H1 (cell line): ENCODE data around the gene SEC24C.

Experiments
- GABPA ChIP-seq: IDR thresholded peaks from 2 replicates; pipeline ENCODE4 v1.6.1; 2011; ENCODE audit warnings: mild to moderate bottlenecking, low read length, moderate library complexity, borderline replicate concordance; ENCODE audit not compliant: insufficient read depth
- POLR2AphosphoS5 ChIP-seq: IDR thresholded peaks from 2 replicates; pipeline ENCODE4 v1.6.1; 2011; ENCODE audit warnings: low read depth, low read length
- TF ChIP-seq, protein P1 (sequence below): IDR thresholded peaks from 2 replicates; pipeline ENCODE4 v1.6.1; 2011; ENCODE audit warnings: low read length, improper control_type of control experiment
- TF ChIP-seq, protein P2 (sequence below), 3 experiments: IDR thresholded peaks; 1 replicate in 2 of 3; 2 replicates in 1 of 3; pipeline versions ENCODE4 v1.5.1 to v1.6.1; 2011; ENCODE audit warnings: low read length in 3 of 3, mild to moderate bottlenecking in 3 of 3, inconsistent platforms in 2 of 3, low read depth in 1 of 3, moderate library complexity in 1 of 3; ENCODE audit not compliant: insufficient read depth in 1 of 3; ENCODE audit errors: control extremely low read depth in 1 of 3

DNA sequence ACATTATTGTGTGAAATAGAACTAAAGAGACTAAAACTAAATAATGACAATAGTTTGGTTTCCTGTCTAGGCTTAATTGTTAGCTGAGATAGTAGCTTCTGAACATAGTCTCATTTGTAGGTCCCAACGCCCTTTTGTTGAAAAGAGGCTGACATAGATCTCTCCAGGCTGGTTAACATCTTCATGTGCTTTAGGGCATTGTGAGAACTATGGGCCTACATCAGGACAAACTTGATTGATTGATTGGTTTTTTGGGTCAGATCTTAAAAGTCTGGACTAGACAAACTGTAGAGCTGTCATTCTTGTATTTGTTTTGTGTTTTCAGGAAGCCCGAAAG, 38.5 kb downstream of the SEC24C start:
- TF ChIP-seq, protein P1, sequence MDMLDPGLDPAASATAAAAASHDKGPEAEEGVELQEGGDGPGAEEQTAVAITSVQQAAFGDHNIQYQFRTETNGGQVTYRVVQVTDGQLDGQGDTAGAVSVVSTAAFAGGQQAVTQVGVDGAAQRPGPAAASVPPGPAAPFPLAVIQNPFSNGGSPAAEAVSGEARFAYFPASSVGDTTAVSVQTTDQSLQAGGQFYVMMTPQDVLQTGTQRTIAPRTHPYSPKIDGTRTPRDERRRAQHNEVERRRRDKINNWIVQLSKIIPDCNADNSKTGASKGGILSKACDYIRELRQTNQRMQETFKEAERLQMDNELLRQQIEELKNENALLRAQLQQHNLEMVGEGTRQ, result no peak
- TF ChIP-seq POLR2AphosphoS5, result no peak
- TF ChIP-seq, protein P2, sequence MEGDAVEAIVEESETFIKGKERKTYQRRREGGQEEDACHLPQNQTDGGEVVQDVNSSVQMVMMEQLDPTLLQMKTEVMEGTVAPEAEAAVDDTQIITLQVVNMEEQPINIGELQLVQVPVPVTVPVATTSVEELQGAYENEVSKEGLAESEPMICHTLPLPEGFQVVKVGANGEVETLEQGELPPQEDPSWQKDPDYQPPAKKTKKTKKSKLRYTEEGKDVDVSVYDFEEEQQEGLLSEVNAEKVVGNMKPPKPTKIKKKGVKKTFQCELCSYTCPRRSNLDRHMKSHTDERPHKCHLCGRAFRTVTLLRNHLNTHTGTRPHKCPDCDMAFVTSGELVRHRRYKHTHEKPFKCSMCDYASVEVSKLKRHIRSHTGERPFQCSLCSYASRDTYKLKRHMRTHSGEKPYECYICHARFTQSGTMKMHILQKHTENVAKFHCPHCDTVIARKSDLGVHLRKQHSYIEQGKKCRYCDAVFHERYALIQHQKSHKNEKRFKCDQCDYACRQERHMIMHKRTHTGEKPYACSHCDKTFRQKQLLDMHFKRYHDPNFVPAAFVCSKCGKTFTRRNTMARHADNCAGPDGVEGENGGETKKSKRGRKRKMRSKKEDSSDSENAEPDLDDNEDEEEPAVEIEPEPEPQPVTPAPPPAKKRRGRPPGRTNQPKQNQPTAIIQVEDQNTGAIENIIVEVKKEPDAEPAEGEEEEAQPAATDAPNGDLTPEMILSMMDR (IDR thresholded peaks at IDR 0.05; ENCODE audit: control extremely low read depth in 1 of 3, insufficient read depth in 1 of 3, low read depth in 1 of 3, low read length in 3 of 3), result no peak
- no peak for TF ChIP-seq GABPA
